ENCODE data around the gene PPFIBP1.
"Not testable (repeated sequence)": the region's sequence is repeated elsewhere in the genome, so short reads cannot be mapped to it uniquely, and the experiment has no call there.

PPFIBP1 gene

GRCh38 chr12:27542628-27543027 is 18.6 kb downstream of the PPFIBP1 start:
- no peak for DNase-seq (ENCODE audit: low spot score)

- not testable (repeated sequence) for DNase-seq (ENCODE audit: low spot score)
Measured at GRCh38 chr12:27544858-27545257, 20.9 kb downstream of the PPFIBP1 start.

- DNase-seq (ENCODE audit: low spot score): no peak
Measured at GRCh38 chr12:27545665-27546064, 21.7 kb downstream of the PPFIBP1 start.

GRCh38 chr12:27547592-27547991 is 23.6 kb downstream of the PPFIBP1 start:
- no peak for DNase-seq (ENCODE audit: low spot score)

GRCh38 chr12:27548301-27549199 is 24.5 kb downstream of the PPFIBP1 start:
- DNase-seq (ENCODE audit: low spot score): no peak

- no peak for DNase-seq (ENCODE audit: low spot score)
Measured at GRCh38 chr12:27549236-27549800, 25.3 kb downstream of the PPFIBP1 start.

- peak; percentile 57 for DNase-seq (ENCODE audit: low spot score)
Measured at GRCh38 chr12:27549801-27550652, 26.0 kb downstream of the PPFIBP1 start.

GRCh38 chr12:27550653-27550975 is 26.6 kb downstream of the PPFIBP1 start:
- no peak for DNase-seq (ENCODE audit: low spot score)

GRCh38 chr12:27551172-27551840 is 27.3 kb downstream of the PPFIBP1 start:
- no peak for DNase-seq (ENCODE audit: low spot score)

GRCh38 chr12:27552235-27552634 is 28.2 kb downstream of the PPFIBP1 start:
- DNase-seq (ENCODE audit: low spot score): no peak

- peak; percentile 96 for DNase-seq (ENCODE audit: low spot score)
Measured at GRCh38 chr12:27552886-27553560, 29.0 kb downstream of the PPFIBP1 start.

- DNase-seq (ENCODE audit: low spot score): no peak
Measured at GRCh38 chr12:27553941-27554340, 29.9 kb downstream of the PPFIBP1 start.

GRCh38 chr12:27554421-27555186 is 30.6 kb downstream of the PPFIBP1 start:
- peak; percentile 82 for DNase-seq (ENCODE audit: low spot score)

- no peak for DNase-seq (ENCODE audit: low spot score)
Measured at GRCh38 chr12:27555361-27555760, 31.4 kb downstream of the PPFIBP1 start.

GRCh38 chr12:27555925-27556778 is 32.1 kb downstream of the PPFIBP1 start:
- DNase-seq (ENCODE audit: low spot score): no peak

GRCh38 chr12:27560126-27560525 is 36.1 kb downstream of the PPFIBP1 start:
- DNase-seq (ENCODE audit: low spot score): no peak

GRCh38 chr12:27561535-27562350 is 37.7 kb downstream of the PPFIBP1 start:
- no peak for DNase-seq (ENCODE audit: low spot score)

- DNase-seq (ENCODE audit: low spot score): no peak
Measured at GRCh38 chr12:27564612-27565213, 40.7 kb downstream of the PPFIBP1 start.

- DNase-seq (ENCODE audit: low spot score): no peak
Measured at GRCh38 chr12:27566159-27566558, 42.2 kb downstream of the PPFIBP1 start.
